GM06990 (cell line): Measurements from ENCODE around the gene SPRY1.

Experiments
- DNase-seq: peaks from one replicate; pipeline ENCODE4 v3.0.0-alpha.2; 2011; ENCODE audit not compliant: insufficient read length; ENCODE audit errors: extremely low read depth
- H3K27me3 ChIP-seq: replicated peaks from 2 replicates; pipeline ENCODE4 v1.6.0; 2011; ENCODE audit warnings: low read length; ENCODE audit not compliant: control insufficient read depth, insufficient read depth
- H3K36me3 ChIP-seq: 2 replicates; pipeline ENCODE4 v1.5.1; 2011; ENCODE audit warnings: low read length; ENCODE audit not compliant: control insufficient read depth, insufficient read depth
- H3K4me3 ChIP-seq: replicated peaks from 2 replicates; pipeline ENCODE4 v1.5.1; 2011; ENCODE audit warnings: low read depth, mild to moderate bottlenecking, control low read depth, low read length
- TF ChIP-seq, protein P1 (sequence below): IDR thresholded peaks from 2 replicates; pipeline ENCODE4 v1.5.1; 2011; ENCODE audit warnings: low read length, control low read depth, mild to moderate bottlenecking, inconsistent platforms; ENCODE audit not compliant: insufficient read depth, poor library complexity, severe bottlenecking

SPRY1 gene

GRCh38 chr4:123419885-123420755, 23.5 kb downstream of the SPRY1 start:
- TF ChIP-seq, protein P1, sequence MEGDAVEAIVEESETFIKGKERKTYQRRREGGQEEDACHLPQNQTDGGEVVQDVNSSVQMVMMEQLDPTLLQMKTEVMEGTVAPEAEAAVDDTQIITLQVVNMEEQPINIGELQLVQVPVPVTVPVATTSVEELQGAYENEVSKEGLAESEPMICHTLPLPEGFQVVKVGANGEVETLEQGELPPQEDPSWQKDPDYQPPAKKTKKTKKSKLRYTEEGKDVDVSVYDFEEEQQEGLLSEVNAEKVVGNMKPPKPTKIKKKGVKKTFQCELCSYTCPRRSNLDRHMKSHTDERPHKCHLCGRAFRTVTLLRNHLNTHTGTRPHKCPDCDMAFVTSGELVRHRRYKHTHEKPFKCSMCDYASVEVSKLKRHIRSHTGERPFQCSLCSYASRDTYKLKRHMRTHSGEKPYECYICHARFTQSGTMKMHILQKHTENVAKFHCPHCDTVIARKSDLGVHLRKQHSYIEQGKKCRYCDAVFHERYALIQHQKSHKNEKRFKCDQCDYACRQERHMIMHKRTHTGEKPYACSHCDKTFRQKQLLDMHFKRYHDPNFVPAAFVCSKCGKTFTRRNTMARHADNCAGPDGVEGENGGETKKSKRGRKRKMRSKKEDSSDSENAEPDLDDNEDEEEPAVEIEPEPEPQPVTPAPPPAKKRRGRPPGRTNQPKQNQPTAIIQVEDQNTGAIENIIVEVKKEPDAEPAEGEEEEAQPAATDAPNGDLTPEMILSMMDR: no peak
- no peak for DNase-seq
- Histone ChIP-seq H3K27me3 (no peaks in the 10 kb centered on the region), H3K36me3 (no peaks in the 10 kb centered on the region), H3K4me3 (no peak overlapping the region)

- DNase-seq: no peak
- H3K4me3 ChIP-seq: no peak overlapping the region
- H3K27me3 ChIP-seq: no peaks in the 10 kb centered on the region
- H3K36me3 ChIP-seq: no peaks in the 10 kb centered on the region
- TF ChIP-seq, protein P1: no peak
Measured at GRCh38 chr4:123421227-123421936, 24.8 kb downstream of the SPRY1 start.

DNA sequence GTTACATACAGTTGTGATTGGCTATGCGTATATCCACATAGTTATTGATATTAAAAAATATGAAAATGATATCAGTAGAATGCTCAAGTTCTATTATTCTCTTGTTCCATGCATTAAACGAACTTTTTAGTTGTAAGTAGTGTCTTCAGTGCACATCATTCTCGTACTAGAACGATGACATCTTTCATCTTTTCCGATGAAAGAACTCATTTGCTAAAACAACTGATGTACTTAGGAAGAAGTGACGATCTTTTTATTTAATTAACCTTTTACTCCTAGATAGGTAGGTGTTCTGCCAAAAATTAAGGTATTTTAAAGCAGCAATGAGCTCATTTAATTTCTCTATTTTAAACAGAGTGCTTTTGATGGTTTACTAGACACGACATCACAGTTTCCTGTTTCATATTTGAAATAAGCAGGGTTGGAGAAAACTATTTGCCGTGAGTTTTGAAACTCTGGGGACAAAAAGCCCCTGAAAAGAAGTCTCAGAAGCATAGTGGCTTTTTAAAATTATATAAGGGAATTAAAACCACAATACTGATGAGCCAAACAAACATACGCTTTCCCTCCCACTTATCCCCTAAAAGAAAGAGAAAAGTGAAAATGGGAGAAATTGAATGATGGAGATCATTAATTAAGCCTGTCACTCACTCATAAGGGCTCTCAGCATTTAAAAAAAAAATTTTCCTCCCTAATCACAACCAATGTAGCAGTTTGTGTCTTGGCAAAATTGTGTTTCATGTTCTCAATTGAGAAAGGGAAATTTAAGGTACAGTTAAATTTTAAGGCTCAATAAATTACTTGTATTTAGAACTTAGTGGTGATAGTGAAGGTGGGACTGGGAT, 25.6 kb downstream of the SPRY1 start:
- H3K36me3 ChIP-seq: no peaks in the 10 kb centered on the region
- TF ChIP-seq, protein P1: no peak
- DNase-seq: no peak
- H3K27me3 ChIP-seq: no peaks in the 10 kb centered on the region
- no peak overlapping the region for H3K4me3 ChIP-seq

- TF ChIP-seq, protein P1: no peak
Measured at GRCh38 chr4:123423819-123424218, 27.2 kb downstream of the SPRY1 start.

GRCh38 chr4:123427951-123428350, 31.4 kb downstream of the SPRY1 start:
- no peak for DNase-seq
- H3K27me3 ChIP-seq: no peaks in the 10 kb centered on the region
- H3K36me3 ChIP-seq: no peaks in the 10 kb centered on the region
- TF ChIP-seq, protein P1: no peak
- no peak overlapping the region for H3K4me3 ChIP-seq

More at GRCh38 chr4:123423819-123424218, 27.2 kb downstream of the SPRY1 start:
- H3K4me3 ChIP-seq: no peak overlapping the region
- H3K27me3 ChIP-seq: no peaks in the 10 kb centered on the region
- no peak for DNase-seq
- H3K36me3 ChIP-seq: no peaks in the 10 kb centered on the region
